Stomach (tissue), 4 donors: Measurements from ENCODE around the gene NKG7.
"Not testable (repeated sequence)": the region's sequence is repeated elsewhere in the genome, so short reads cannot be mapped to it uniquely, and the experiment has no call there.

Experiments used
- POLR2A ChIP-seq, 4 donors: fragments of 450-650 bp; IDR thresholded peaks; one replicate each; pipeline ENCODE4 v1.6.1; 2016; ENCODE audit warnings: antibody characterized with exemption in 4 of 4, control low read depth in 2 of 4, mild to moderate bottlenecking in 1 of 4, moderate library complexity in 1 of 4
- POLR2AphosphoS5 ChIP-seq, 3 donors: sonication (generic); formaldehyde crosslinking; IDR thresholded peaks; one replicate each; pipeline ENCODE4 v1.6.1; 2016; ENCODE audit warnings: antibody characterized with exemption in 3 of 3
- TF ChIP-seq, protein P1 (sequence below), 7 experiments: fragments of 450-650 bp in 4 of 7; fragments of 200-600 bp in 3 of 7; sonication (generic) in 3 of 7; IDR thresholded peaks; one replicate each; pipeline ENCODE4 v1.5.1; 2016 to 2019; ENCODE audit warnings: antibody characterized with exemption in 7 of 7, control low read depth in 2 of 7, mild to moderate bottlenecking in 1 of 7

DNA sequence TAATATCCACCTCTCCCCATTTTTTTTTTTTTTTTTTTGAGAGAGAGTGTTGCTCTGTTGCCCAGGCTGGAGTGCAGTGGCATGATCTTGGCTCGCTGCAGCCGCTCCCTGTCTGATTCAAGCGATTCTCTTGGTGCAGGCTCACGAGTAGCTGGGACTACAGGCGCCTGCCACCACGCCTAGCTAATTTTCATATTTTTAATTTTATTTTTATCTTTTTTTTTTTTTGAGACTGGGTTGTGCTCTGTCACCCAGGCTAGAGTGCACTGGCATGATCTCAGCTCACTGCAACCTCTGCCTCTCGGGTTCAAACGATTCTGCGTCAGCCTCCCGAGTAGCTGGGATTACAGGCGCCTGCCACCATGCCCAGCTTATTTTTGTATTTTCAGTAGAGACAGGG is 48.1 kb upstream of the NKG7 start:
- TF ChIP-seq, protein P1, sequence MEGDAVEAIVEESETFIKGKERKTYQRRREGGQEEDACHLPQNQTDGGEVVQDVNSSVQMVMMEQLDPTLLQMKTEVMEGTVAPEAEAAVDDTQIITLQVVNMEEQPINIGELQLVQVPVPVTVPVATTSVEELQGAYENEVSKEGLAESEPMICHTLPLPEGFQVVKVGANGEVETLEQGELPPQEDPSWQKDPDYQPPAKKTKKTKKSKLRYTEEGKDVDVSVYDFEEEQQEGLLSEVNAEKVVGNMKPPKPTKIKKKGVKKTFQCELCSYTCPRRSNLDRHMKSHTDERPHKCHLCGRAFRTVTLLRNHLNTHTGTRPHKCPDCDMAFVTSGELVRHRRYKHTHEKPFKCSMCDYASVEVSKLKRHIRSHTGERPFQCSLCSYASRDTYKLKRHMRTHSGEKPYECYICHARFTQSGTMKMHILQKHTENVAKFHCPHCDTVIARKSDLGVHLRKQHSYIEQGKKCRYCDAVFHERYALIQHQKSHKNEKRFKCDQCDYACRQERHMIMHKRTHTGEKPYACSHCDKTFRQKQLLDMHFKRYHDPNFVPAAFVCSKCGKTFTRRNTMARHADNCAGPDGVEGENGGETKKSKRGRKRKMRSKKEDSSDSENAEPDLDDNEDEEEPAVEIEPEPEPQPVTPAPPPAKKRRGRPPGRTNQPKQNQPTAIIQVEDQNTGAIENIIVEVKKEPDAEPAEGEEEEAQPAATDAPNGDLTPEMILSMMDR (IDR thresholded peaks at IDR 0.05): not testable (repeated sequence)
- TF ChIP-seq POLR2AphosphoS5, POLR2A (IDR thresholded peaks at IDR 0.05): not testable (repeated sequence)
